Limb (tissue), 2 donors: ENCODE data around the gene GDF10.

Experiments used
- DNase-seq, 2 donors: peaks; one replicate each; pipeline ENCODE4 v3.0.0-alpha.2; 2016; ENCODE audit errors: extremely low spot score in 2 of 2

Gene GDF10

DNA sequence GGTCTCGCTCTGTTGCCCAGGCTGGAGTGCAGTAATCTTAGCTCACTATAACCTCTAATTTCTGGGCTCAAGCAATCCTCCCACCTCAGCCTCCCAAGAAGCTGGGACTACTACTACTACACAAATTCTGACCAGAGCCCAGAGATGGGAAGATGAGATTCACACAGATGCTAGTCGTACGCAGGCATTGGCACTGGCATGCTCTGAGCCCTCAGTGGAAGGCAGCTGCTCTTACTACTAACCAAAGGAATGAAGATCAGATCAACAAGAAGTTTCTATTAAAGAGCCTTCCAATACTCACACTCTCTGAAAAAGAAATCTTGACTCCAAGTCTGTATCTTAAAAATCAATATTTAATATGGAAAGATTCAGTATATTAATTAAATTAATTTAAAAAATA lies 32.9 kb downstream of the GDF10 start:
- DNase-seq, result no peak

DNA sequence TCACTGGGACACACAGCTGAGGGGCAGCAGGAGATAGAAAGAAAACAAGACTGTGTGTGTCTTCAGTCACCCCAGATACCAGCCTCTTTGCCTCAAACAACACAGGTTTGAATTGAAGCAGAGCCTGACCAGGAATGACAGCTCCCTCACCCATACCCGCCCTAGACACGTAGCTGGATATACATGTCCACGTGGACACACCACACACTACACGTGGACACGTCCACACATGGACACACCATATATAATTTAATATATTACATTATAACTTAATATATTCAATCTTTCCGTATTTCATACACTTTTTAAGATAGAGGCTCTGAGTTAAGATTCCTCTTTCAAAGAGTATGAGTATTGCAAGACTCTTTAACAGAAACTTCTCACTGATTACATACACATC lies 33.5 kb downstream of the GDF10 start:
- no peak for DNase-seq

DNA sequence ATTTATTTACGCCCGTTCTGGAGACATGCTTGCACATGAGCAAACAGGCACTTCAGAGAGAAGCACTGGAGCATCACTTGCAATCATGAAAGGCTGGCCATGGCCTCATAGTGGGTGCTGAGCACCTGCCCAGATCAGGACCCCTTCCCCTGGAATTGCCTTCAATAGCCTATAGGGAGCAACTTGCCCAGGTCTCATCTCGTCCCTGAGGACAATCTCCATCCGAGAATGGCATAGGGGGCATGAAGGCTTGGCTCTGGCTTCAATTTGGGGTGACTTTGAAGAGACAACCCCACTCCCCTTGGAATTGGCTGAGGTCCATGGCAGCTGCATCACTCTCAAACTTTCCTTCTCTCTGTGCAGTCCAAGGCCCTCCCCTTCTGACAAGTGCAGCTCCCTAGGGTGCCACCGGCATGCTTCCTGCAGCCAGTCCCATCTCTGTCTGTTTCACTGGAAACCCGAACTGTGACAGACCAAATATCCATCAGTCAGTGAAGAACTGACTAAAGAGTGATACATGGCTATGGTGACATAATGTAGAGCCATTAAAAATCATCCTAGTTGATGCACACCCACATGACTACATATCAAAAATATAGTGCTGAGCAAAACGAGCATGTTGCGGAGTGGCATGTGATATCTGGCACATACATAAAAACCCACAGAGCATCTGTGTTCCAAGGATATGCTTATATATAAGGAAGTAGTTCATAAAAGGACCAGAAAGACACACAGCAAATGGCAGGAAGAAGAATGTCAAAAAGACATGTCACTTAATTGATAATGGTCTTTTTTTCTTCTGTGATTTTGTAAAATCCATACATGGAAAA lies 34.7 kb downstream of the GDF10 start:
- DNase-seq, result no peak

DNA sequence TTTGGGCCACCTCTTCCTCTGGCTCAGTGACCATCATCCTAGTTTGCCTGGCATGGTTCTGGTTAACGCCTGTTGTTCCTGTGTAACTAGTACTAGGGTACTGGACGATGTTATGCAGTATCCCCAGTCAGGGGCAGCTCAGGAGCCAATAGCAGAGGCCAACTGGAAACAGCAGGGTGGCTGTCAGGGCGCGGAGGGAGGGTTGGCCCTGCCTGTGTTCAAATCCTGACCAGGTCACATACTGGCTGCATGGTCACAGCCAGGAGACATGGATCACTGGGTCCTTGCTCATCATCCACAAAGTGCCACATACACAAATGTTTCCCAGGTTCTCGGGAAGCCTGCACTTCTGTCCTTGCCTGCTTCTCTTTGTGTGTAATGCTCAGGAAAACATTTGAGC lies 35.9 kb downstream of the GDF10 start:
- no peak for DNase-seq

DNA sequence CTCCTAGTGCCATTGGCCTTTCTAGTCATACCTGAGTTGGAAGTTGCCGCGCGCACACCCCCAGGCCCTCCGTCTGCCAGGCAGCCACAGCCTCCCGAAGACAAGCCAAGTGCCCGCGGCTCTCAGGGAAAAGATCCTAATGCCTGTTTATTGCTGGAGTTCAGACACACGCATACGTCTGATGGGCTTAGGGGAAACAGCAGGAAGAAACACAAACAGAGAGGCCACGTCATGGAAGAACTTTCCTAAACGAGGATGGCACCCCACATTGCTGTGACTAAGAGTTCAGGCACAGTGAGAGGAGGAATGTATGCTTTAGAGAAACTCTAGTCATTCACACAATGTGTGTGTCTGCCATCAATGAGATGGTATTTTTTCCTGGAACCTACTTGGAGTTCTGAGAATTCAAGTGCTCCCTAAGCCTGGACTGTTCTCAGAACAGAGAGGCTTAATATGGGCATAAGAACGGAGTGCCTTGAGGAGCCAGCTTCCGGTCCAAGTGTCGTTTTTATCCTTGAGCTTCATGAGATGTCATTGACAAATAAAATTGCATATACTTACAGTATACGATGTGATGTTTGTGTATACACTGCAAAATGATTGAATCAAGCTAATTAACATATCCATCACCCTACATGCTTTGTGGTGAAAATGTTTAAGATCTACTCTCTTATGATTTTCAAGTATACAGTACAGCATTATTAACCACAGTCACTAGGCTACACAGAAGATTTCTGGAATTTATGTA lies 36.6 kb downstream of the GDF10 start:
- no peak for DNase-seq

DNA sequence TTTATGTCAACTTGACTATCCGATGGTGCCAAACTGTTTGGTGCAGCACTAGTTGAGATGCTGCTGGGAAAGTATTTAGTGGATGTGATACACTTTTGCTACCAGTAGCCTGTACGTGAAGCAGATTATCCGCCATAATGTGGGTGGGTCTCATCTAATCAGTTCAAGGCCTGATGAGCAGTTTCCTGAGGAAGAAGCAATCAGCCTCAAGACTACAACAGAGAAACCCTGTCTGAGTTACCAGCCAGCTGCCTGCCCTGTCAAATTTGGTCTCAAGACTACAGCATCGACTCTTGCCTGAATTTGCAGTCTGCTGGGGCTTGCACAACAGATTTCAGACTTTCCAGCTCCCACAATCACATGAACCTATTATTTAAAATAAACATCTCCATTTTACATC lies 37.3 kb downstream of the GDF10 start:
- no peak for DNase-seq

DNA sequence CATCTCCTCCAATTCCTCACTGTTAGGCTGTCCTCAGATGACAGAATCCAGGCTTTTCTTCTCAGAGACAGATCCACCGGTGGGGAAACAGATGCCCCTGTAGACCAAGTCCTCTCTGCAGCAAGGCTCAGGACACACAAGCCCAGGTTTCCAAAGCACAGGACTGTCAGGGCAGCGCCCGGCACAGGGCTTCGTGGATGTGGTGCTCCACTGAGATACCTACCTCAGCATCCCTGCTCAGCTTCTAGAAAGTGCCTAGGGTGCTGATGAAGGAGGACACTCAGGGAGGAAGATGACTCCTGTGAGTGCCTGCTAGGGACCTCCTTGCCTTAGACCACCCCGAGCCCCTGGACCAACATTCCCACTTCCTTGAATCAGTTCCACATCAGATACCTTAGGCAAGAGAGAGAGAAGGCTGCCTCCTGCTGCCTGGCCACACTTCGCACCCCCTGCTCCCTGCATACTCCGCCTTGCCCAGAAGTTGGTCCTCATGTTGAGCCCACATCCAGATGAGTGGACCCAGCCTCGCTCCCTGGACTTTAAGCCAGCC lies 39.3 kb downstream of the GDF10 start:
- no peak for DNase-seq

DNA sequence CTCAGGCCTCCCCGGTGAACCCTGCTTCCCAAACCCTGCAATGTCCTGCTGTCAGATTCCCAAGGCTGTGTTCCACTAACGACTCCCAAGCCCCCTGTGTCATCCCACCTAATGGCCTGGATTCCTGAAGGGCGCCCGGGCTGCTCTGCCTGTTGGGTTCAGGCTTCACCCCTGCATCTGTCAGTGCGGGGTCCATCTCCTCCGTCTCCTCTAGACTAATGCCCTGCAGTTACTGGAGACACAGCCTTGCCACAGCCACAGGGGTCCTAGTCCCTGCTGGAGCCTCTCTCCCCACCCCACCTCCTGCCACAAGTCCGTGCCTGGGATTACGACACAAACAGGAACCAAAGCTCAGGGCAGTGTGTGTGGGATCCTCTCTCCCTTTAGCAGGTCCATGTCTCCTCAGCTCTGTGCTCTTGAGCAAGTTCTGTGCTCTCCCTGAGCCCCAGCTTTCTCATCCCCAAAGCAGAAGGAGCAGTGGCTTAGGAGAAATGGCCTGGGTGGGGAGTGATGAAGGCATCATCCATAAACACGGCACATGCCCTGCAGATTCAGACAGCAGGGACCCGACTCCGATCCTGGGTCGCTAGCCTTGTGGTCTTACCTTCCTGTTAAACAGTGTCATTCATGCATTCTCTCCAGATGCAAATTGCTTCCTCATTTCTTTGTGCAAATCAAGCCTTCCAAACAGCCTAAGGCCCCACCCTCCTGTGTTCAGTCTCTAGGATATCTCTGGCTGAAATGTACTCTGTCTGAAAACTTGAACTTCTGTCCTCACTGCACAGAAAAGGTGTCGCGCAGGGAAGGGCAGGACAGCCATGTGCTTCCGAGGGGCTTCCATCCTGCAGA lies 40.0 kb downstream of the GDF10 start:
- DNase-seq, result no peak

DNA sequence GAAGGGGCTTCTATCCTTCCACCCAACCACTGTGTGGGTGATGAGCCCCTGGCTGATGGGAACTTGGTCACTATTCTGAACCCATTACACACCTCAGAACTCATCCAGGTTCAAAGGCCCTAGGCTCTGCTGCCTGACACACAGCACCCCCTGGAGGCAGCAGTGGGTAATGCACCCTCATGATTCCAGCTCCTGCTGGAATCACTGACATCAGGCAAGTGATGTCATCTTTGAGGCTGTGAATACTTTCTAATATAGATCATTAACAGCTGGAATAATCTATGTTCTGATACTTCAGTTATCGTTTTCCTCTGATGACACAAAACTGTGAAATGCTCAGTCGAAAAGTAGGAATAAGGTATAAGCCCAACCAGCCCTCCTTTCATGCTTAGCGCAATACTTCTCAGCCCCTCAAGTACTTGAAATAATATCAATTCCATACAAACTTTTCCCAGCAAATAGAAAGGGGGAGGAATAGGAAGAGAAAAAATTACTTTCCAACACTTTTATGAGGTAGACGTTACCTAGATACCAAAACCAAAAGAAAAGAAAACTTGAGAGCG lies 40.7 kb downstream of the GDF10 start:
- peak; percentile 23 to 80 for DNase-seq

DNA sequence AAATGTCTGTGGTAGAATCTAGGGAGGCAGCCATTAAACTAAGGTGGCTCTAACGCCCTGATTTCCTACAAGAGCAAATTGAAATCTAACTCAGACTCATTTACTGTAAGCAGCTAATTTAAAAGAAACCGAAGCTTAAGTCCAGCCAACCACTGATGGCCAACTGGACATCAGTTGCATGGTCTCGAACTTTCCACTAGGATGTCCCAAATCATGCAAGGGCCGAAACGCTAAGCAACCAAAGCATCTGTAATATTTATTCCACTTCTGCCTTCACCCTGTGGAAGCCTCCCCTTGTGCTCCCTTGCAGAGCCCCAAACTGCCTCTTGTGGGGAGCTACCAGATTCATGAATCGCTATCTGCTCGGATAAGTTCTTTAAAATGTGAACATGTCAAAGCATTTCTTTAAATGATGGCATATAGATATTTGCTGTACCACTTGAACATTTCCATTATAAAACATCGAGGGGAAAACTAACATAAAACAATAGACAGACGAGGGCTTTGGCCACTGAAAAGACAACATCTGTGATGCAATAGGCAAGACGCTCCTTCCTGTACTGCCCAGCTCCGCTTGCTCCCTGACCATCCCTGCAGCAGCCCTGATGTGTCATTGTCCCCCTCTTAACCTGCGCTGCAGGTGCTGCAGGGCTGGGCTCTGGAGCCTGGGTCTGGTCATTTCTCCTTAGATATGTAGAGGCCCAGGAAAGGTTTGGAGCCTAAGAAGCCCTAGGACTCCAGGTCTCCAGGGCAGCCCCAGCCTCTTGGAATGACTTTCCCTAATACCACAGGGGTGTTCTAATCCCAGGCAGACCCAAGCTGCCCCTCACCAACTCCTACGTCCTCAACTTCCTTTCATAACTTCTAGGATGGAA lies 45.2 kb downstream of the GDF10 start:
- DNase-seq, result no peak

DNA sequence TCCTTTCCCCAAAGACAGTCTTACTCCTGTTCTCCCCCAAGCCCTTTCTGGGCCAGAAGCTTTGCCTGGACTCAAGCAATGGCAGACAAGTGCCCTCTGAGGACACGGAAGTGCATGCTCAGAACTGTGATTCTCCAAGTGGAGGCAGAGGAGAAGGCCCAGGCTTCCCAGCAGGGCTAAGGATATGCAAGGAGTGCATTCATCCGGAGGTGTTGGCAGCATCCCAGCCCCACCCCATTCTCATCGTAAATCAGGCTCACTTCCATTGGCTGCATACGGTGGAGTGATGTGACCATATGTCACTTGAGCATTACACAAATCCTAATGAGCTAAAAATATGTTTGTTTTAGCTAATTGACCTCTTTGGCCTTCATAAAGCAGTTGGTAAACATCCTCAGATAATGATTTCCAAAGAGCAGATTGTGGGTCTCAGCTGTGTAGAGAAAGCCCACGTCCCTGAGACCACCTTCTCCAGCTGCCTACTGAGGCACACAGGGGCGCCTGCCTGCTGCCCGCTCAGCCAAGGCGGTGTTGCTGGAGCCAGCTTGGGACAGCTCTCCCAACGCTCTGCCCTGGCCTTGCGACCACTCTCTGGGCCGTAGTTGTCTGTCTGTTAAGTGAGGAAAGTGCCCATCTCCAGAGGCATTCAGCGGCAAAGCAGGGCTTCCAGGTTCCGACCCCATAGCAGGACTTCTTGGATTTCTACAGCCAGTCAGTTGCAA lies 46.7 kb downstream of the GDF10 start:
- DNase-seq, result no peak

DNA sequence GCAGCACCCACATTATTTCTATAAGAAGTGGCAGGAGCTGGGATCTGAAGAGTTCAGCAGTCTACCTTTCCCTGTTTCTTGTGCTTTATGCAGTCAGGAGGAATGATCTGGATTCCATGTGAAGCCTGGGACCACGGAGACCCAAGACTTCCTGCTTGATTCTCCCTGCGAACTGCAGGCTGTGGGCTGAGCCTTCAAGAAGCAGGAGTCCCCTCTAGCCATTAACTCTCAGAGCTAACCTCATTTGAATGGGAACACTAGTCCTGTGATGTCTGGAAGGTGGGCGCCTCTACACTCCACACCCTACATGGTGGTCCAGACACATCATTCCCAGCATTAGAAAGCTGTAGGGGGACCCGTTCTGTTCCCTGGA lies 47.3 kb downstream of the GDF10 start:
- DNase-seq, result no peak

DNA sequence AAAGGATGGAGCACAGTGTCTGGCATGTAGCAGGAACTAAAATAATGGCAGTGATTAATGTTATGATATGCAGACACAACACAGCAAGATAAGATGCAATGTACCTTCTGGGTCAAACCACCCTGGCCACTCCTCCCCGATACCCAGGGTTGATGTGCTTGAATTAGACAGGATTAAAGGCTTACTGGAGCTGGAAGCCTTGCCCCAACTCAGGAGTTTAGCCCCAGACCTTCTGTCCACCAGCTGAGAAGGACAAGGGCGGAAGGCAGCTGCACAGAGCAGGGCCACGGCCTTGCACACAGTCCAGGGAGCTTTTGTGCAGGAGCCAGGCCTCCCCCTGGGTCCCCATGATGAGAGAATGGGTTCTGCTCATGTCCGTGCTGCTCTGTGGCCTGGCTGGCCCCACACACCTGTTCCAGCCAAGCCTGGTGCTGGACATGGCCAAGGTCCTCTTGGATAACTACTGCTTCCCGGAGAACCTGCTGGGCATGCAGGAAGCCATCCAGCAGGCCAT lies 48.2 kb downstream of the GDF10 start, which contains the start of gene RBP3:
RBP3 (plus strand) TSS at position 226 of the 514 bp plus-strand sequence; CDS start at position 348, 122 bp downstream.
- no peak for DNase-seq

DNA sequence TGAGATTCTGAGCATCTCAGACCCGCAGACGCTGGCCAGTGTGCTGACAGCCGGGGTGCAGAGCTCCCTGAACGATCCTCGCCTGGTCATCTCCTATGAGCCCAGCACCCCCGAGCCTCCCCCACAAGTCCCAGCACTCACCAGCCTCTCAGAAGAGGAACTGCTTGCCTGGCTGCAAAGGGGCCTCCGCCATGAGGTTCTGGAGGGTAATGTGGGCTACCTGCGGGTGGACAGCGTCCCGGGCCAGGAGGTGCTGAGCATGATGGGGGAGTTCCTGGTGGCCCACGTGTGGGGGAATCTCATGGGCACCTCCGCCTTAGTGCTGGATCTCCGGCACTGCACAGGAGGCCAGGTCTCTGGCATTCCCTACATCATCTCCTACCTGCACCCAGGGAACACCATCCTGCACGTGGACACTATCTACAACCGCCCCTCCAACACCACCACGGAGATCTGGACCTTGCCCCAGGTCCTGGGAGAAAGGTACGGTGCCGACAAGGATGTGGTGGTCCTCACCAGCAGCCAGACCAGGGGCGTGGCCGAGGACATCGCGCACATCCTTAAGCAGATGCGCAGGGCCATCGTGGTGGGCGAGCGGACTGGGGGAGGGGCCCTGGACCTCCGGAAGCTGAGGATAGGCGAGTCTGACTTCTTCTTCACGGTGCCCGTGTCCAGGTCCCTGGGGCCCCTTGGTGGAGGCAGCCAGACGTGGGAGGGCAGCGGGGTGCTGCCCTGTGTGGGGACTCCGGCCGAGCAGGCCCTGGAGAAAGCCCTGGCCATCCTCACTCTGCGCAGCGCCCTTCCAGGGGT lies 48.9 kb downstream of the GDF10 start:
- DNase-seq, result no peak

DNA sequence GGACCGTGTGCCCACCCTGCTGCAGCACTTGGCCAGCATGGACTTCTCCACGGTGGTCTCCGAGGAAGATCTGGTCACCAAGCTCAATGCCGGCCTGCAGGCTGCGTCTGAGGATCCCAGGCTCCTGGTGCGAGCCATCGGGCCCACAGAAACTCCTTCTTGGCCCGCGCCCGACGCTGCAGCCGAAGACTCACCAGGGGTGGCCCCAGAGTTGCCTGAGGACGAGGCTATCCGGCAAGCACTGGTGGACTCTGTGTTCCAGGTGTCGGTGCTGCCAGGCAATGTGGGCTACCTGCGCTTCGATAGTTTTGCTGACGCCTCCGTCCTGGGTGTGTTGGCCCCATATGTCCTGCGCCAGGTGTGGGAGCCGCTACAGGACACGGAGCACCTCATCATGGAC lies 49.5 kb downstream of the GDF10 start:
- DNase-seq, result no peak

DNA sequence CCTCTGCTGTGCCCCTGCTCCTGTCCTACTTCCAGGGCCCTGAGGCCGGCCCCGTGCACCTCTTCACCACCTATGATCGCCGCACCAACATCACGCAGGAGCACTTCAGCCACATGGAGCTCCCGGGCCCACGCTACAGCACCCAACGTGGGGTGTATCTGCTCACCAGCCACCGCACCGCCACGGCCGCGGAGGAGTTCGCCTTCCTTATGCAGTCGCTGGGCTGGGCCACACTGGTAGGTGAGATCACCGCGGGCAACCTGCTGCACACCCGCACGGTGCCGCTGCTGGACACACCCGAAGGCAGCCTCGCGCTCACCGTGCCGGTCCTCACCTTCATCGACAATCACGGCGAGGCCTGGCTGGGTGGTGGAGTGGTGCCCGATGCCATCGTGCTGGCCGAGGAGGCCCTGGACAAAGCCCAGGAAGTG lies 50.0 kb downstream of the GDF10 start:
- no peak for DNase-seq

DNA sequence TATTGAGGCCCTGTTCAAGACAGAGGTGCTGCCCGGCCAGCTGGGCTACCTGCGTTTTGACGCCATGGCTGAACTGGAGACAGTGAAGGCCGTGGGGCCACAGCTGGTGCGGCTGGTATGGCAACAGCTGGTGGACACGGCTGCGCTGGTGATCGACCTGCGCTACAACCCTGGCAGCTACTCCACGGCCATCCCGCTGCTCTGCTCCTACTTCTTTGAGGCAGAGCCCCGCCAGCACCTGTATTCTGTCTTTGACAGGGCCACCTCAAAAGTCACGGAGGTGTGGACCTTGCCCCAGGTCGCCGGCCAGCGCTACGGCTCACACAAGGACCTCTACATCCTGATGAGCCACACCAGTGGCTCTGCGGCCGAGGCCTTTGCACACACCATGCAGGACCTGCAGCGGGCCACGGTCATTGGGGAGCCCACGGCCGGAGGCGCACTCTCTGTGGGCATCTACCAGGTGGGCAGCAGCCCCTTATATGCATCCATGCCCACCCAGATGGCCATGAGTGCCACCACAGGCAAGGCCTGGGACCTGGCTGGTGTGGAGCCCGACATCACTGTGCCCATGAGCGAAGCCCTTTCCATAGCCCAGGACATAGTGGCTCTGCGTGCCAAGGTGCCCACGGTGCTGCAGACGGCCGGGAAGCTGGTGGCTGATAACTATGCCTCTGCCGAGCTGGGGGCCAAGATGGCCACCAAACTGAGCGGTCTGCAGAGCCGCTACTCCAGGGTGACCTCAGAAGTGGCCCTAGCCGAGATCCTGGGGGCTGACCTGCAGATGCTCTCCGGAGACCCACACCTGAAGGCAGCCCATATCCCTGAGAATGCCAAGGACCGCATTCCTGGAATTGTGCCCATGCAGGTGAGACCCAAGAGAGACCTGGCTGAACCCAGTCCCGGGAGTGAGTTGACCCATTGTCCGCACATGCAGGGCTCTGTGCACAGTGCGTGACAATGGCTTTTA lies 51.0 kb downstream of the GDF10 start:
- no peak for DNase-seq
